ENCODE measurements around the gene MEGF6. TPM values are rescaled to one million over a fixed set of nuclear protein-coding genes. Genes with fewer than 3 reads are reported as not detected.
A peak's percentile ranks its signal among the peaks of the same experiment; 100 is the strongest.

The MEGF6 gene
- total and polyA plus RNA-seq, 2 of the 8 experiments (the other 6 are each of a cell fraction or from before 2014, with no cell fraction given) = 4.1 to 14.8 TPM

- 88% methylated on average over 21 of the region's 22 CpGs; no CpG with 5 or more reads in 1 of the 2 experiments for WGBS, 2 experiments (ENCODE audit: extremely low coverage in 1 of 2, insufficient coverage in 1 of 2, insufficient read length in 1 of 2, insufficient replicate concordance in 2 of 2, low coverage in 1 of 2, low lambda C conversion rate in 2 of 2, missing lambda C conversion rate in 1 of 2)
- Histone ChIP-seq H4K5ac (ENCODE audit: insufficient read length, low read depth, low read length) (peak overlapping the region; percentile 60), H2BK120ac (replicated peaks; ENCODE audit: low read depth, low read length) (peak overlapping the region; percentile 95), H3K4me3 (ENCODE audit: extremely low read depth in 1 of 4, insufficient read depth in 2 of 4, low read depth in 3 of 4, low read length in 4 of 4) (no peak overlapping the region), H2AK5ac (ENCODE audit: low read depth, low read length) (peak overlapping the region; percentile 99), H3K4ac (replicated peaks; ENCODE audit: insufficient read length, low read depth, low read length) (peak overlapping the region; percentile 27), H3K56ac (replicated peaks; ENCODE audit: insufficient read length, low read depth, low read length) (no peak overlapping the region), H3K79me1 (ENCODE audit: low read depth, low read length) (no peaks in the 10 kb centered on the region; the same call in 1 of the 2 replicates), H4K20me1 (replicated peaks in 1 of 2; ENCODE audit: control insufficient read depth in 1 of 2, insufficient read depth in 2 of 2, low read length in 2 of 2) (peaks cover 0 to 9% of the 10 kb centered on the region in 2 experiments), H3K27me3 (replicated peaks in 1 of 4; ENCODE audit: control insufficient read depth in 3 of 4, extremely low read depth in 1 of 4, insufficient read depth in 3 of 4, low read length in 3 of 4) (no peaks in the 10 kb centered on the region), H3K9me3 (ENCODE audit: insufficient read depth in 2 of 2, low read depth in 1 of 2, low read length in 1 of 2) (no peaks in the 10 kb centered on the region), H3K4me1 (replicated peaks in 1 of 4; ENCODE audit: control insufficient read depth in 3 of 4, insufficient read depth in 4 of 4, low read length in 3 of 4) (peaks cover 0 to 22% (median 16%) of the 10 kb centered on the region in 4 experiments; a peak in 6 of 7 replicates), H3K79me2 (ENCODE audit: control insufficient read depth in 1 of 2, insufficient read depth in 2 of 2, low read length in 2 of 2) (no peaks in the 10 kb centered on the region), H2BK12ac (ENCODE audit: low read depth, low read length) (peak overlapping the region; percentile 100; the same call in 1 of the 2 replicates), H2AFZ (ENCODE audit: low read length) (no peak overlapping the region), H3K27ac (ENCODE audit: low read depth, low read length) (peak overlapping the region; percentile 75), H3K18ac (ENCODE audit: extremely low read depth, low read length) (peak overlapping the region; percentile 83), H3K23ac (ENCODE audit: insufficient read length) (no peak overlapping the region), H2BK5ac (ENCODE audit: low read depth, low read length) (peak overlapping the region; percentile 98), H4K91ac (replicated peaks; ENCODE audit: insufficient read length, low read length) (peak overlapping the region; percentile 98), H3K23me2 (ENCODE audit: low read depth, low read length) (peaks cover 5% of the 10 kb centered on the region; the same call in 1 of the 2 replicates), H4K8ac (ENCODE audit: extremely low read depth, insufficient read depth, low read length) (no peak overlapping the region; the same call in none of the 2 replicates), H2BK15ac (ENCODE audit: low read length) (peak overlapping the region; percentile 100), H2BK20ac (ENCODE audit: low read length) (peak overlapping the region; percentile 97), H3K36me3 (ENCODE audit: control insufficient read depth in 2 of 4, insufficient read depth in 4 of 4, low read length in 3 of 4) (peaks cover 0 to 14% (median 4%) of the 10 kb centered on the region in 4 experiments; a peak in 5 of 8 replicates), H3K9ac (replicated peaks in 1 of 4; ENCODE audit: extremely low read depth in 1 of 4, low read depth in 3 of 4, low read length in 3 of 4) (no peak overlapping the region), H3K14ac (ENCODE audit: insufficient read length) (no peak overlapping the region), H3K4me2 (ENCODE audit: insufficient read depth in 1 of 2, low read depth in 2 of 2, low read length in 2 of 2) (peak overlapping the region; percentile 12 to 40; a peak in 2 of 4 replicates)
- ChIA-PET POLR2A (ENCODE audit: partially characterized antibody) (interaction anchor here (0.9 to 3.7 kb wide), 6 partner anchors 8 to 1242 kb away, joined by 3 to 26 read pairs (median 6); partner anchors contain the start of gene ARHGEF16), CTCF (ENCODE audit: partially characterized antibody) (interaction anchor here (0.5 to 3.1 kb wide), 19 partner anchors 8 to 511 kb away, joined by 3 to 39 read pairs (median 6); no protein-coding TSS in a partner anchor)
- DNase-seq (ENCODE audit: low read depth in 1 of 2, low spot score in 2 of 2) = no peak
- no peak for FAIRE-seq
- TF ChIP-seq BACH1 (IDR thresholded peaks at IDR 0.05; ENCODE audit: low read length) (no peak), TAF1 (IDR thresholded peaks at IDR 0.05; ENCODE audit: low read depth, low read length) (no peak), CREB1 (IDR thresholded peaks at IDR 0.05) (no peak), CEBPB (IDR thresholded peaks at IDR 0.05; ENCODE audit: low read depth, low read length) (no peak), SIX5 (IDR thresholded peaks at IDR 0.05; ENCODE audit: low read depth, low read length) (no peak), BCL11A (IDR thresholded peaks at IDR 0.05; ENCODE audit: low read depth in 2 of 2, low read length in 2 of 2) (no peak), SP4 (IDR thresholded peaks at IDR 0.05; ENCODE audit: low read length) (no peak), USF2 (IDR thresholded peaks at IDR 0.05; ENCODE audit: low read length) (no peak), CHD1 (IDR thresholded peaks at IDR 0.05; ENCODE audit: low read depth, low read length) (no peak), SRF (IDR thresholded peaks at IDR 0.05; ENCODE audit: low read depth, low read length) (no peak), POLR2AphosphoS5 (IDR thresholded peaks at IDR 0.05; ENCODE audit: low read depth, low read length) (no peak), EP300 (IDR thresholded peaks at IDR 0.05; ENCODE audit: borderline replicate concordance in 1 of 2, low read depth in 2 of 2, low read length in 2 of 2) (no peak)
Observed at GRCh38 chr1:3470650-3471355, 140.5 kb downstream of the MEGF6 start.

All from H1 (cell line).